RKO (cell line): ENCODE data around the gene CASZ1.

ENCODE experiments used
- DNase-seq: peaks from one replicate; pipeline ENCODE4 v3.0.0-alpha.2; 2016; ENCODE audit warnings: low spot score

Gene CASZ1

DNA sequence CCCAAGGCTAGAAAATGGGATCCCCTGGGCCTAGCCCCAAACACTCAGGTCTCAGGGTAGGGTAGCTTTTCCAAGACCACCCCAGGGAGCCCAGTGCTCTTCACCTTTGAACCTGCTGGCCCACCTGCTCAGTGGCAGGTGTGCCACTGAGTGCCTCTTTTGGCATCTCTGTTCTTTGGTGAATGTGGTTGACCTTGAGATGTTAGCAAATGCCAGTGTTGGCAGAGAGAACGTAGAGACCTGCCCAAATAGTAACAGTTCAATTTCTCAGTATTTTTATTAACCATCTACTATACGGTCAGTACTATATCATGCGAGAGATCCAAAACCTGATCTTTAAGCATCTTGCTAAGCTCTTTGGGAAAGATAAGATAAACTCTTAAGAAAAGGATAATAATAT is 193.5 kb downstream of the CASZ1 start:
- no peak for DNase-seq

DNA sequence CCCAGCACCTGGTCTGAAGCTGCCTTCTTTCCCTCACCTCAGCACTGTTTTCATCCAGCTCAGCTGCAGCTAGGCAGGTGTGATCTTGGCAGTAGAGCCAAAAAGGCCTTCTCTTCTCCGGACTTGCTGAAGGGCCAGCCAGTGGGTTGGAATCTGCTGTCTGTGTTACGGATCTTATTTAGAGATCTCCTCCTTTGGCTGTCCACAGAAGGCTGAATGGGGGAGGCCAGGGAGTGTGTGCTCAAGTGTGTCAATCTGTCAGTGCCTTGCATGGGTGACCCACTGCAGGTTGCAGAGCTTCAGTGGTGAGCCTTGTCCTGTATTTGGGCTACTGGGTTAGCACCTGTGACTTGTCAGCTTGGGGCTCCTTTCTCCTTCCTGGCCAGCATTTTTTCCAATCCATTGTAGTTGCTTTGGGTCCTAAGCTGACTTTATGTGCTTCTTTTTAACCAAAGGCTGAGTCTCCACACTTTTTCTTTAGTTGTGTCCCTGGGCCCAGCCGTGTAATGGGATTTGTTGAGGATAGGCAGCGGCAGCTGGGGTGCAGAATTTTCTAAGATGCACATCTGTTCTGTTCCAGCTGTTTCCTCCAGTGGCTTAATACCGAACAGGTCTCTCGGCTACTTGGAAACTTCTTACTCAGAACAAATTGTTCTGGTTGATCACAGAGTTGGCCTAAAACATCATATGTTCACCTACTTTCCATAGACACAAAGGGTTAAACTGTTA is 194.9 kb downstream of the CASZ1 start:
- DNase-seq = no peak

DNA sequence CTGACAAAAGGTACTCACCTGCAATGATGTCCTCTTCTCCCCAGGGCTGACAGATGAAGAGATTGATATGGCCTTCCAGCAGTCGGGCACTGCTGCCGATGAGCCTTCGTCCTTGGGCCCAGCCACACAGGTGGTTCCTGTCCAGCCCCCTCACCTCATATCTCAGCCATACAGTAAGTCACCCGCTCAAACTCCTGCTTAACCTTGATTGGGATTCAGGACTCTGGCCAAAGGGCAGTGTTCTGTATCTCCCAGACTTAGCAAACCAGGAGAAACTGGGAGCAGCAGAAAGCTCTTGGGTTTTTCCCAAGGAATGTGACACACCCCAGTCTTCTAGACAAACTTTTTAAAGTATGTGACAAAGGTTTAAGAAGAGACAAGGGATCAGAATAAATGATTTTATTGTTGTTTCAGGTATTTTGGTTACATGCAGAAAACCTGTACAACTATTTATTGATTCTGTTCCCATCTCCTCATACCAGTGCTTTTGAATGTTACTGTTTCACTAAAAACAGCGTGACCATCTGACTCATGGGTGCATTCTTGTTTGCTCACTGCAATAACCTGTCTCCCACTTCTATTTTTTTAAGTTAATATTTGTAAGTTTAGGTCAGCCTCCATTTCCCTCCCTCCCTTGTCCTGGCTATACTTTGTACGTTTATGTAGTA is 197.1 kb downstream of the CASZ1 start:
- no peak for DNase-seq

DNA sequence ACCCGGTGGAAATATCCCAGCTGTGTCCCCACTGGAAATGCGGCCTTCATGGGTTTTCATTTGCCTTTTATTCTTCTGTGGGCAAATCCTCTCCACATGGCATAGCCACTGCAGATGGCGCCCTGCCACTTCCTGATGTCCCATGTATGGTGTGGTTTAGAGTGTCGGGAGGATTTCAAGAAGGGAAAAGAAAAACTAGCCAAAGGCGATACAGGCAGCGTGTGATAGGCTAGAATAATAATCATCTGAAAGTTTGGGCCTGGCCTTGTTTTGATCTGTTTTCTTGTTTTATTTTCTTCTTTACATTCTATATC is 198.1 kb downstream of the CASZ1 start:
- DNase-seq = no peak

DNA sequence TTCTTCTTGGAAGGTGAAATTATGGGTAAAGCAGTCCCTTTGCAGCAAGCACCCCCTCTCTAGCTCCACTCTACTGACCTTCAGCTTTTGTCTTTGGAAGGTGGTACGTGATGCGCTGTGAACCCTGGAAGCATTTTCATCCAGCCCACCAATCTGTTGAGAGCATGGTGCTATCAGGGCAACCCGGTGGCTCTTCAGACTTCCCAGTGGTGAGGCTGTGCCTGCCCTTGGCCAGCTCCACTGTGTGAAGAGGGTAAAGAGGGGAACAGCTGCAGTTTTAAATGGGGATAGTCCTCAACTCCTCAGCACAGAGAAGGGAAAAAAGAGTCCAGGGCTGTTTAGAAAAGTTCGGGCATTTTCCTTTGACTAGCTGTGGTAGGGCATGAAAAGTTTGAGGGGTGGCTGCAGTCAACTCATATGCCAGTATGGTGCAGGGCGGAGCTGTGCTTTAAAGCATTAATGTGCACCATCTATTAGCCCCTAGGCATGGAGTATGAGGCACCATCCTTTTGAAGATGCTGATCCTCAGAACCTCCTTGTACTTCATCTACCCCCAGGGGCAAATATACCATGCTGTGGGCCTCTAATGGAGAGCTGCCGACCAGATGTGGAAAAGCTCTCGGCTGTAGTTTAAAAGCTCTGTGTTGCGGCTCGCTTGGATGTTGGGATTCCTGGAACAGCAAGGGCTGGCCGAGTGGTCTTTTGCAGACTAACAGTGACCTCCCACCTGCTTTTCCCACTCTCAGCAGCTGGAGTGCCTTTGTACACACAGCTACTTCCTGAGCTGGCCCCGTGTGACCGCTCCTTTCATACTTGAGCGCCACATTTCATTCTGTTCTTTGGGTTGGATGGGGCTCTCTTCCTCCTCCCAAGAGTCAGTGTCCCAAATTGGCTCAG is 198.7 kb downstream of the CASZ1 start:
- DNase-seq = no peak

DNA sequence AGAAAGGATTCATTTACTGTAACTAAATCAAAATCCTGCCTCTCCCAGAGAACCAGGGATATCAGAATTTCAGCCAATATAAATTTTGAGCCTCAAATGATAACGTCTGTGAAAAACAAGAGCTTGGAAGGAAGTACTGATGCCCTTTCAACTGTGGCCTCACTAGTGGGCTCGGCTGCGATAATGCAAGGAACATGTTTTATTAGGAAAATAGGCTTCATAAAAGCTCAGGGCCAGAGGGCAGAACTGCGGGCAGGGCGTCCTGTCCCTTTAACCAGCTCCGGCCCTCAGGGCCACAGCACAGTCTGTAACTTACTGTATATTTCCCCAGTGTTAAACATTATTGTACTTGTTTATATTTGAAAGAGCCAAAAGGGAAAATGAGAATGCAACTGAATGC is 199.7 kb downstream of the CASZ1 start:
- no peak for DNase-seq

DNA sequence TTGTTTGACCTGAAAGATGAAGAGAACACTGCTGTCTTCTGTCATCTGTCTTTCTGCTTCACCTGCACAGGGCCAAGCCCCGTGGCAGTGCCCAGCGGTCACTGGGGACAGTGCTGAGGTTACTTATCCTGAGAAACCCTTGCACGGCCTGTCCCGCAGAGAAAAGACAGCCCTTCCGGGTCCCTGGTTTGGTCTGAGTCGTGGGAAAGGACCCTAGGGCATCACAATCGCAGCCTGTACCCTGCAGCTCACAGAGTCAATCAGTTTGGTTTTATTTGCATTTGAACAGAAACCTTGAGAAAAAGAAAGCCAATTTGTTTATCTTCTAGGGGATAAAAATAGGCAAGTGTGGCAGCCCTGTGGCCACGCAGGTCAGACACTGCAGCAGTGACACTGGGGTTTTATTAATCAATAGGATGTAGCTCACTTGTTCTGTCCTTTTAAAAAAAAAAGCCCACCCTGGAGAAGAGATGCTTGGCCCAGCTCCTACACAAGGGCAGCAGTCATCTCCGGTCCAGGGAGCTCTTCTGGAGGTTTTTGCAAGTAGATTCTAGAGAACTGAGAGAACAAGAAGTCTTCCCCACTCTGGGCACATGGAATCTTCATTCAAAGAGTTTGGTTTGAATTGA is 201.7 kb downstream of the CASZ1 start:
- DNase-seq = no peak

DNA sequence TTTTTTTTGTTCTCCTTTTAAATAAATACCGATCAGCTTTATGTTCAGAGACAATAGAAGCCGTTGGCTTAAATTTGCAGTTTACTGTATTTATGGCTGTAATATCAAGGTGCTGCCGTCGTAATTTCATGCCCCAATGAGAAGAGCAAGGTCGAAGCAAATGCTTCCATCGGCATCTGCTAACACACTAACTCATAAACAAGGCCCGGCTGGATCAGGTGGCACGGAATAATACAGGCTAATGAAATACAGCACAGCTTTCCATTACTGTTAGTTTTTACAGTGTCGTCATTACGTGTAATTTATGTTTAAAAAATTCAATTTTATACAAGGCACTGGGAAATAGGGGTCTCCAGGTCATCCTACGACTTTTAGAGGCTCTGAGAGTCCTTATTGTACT is 202.7 kb downstream of the CASZ1 start:
- DNase-seq = no peak

DNA sequence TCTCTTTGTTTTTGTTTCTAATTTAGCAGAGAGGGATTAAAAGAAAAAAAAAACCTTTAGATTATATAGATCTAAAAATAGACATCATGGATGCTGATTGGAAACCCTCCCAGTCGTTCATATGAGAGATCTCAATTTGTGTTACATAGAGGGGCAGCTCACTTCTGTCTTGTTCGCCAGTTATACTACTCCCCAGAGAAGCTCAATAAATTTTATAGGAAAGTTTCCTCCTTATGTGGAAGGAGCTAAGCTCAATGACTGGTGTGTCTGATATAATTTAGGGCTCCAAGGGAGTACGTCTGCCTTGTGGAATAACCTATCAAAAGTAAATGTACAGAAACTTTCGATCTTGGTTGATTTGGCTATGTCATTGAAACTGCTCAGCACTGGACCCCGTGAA is 204.1 kb downstream of the CASZ1 start:
- DNase-seq = no peak

DNA sequence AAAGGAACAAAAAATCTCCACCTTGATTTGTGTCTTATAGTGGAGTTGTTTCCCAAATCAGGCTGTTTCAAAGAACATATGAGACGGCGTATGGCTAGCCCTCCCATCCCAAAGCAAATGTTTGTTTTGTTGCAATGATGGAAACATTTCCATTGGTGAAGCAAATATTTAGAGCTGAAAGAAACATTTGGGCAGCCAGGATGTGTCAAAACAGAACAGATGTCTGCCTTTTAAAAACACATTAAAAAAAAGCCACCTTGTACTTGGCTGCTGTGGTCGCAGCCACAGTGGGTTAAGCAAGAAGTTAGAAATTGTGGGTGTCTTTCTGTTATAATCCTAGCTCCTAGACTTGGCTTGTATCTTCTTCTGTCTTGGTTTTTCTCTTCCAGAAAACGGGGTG is 205.4 kb downstream of the CASZ1 start:
- no peak for DNase-seq

DNA sequence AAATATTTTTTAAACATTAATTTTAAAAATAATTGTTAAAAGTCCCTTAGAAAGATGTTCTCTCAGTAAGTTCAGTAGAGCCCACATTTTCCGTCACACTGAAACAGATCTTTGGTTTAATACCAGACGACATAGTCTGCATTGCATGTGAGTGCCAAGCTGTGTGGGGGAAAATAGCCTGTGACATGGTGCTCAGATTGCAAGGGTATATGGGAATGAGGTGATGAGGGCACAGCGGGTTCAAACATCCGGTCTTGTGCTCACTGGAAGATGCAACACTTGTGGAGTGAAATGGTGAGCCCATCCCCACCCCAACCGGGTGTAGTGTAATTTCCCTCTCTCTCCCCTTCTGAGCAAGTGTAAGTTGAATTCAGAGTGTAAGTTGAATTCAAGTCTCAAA is 207.4 kb downstream of the CASZ1 start:
- no peak for DNase-seq

DNA sequence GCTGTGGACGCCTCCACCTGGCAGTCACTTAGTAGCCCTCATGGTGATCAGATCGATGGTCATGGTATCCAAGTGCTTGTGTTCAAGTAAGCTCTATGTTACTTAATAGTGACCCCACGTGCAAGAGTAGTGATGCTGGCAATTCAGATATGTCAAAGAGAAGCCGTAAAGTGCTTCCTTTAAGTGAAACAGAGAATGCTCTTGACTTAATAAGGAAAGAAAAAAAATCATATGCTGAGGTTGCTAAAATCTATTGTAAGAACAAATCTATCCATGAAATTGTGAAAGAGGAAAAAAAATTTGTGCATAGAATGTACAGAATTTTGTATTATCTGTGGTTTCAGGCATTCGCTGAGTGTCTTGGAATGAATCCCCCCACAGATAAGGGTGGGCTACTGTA is 207.8 kb downstream of the CASZ1 start:
- no peak for DNase-seq
